ENCODE data around the gene BAIAP2.

BAIAP2 gene

DNA sequence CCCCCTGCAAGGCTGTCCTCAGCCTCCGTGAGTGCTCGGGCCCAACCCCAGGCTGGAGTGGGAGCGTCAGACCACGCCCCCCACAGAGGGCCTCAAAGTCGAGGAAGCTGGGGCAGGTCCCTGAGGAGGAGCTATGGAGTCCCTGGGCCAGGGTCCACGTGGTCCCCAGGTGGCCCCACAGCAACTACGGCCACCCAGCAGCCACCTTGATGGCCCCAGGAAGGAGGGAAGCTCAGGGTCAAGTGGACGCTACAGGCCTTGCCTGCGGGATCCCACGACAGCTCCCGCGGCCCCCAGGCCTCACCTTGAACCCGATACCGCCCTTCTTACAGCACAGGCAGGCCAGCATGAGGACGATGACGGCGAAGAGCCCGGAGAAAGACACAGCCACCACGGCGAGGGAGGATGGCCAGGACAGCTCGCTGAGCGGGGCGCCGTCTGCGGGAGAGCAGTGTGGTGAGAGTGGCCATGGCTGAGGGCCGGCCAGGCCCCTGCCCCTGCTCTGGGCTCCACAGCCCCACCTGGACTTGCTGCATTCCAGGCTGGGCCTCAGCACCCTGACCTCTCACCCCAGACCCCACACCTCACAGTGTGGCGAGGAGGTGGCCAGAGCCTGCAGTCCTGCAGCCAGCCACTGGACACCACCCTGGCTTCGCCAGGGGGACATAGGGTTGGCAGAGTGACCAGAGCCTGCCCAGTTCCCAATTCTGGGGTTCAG is 99.3 kb downstream of the BAIAP2 start:
- H3K4me3 ChIP-seq (ENCODE audit: low read depth, low read length) = no peak overlapping the region
- no peak for DNase-seq (ENCODE audit: low read depth)
- TF ChIP-seq, protein P1, sequence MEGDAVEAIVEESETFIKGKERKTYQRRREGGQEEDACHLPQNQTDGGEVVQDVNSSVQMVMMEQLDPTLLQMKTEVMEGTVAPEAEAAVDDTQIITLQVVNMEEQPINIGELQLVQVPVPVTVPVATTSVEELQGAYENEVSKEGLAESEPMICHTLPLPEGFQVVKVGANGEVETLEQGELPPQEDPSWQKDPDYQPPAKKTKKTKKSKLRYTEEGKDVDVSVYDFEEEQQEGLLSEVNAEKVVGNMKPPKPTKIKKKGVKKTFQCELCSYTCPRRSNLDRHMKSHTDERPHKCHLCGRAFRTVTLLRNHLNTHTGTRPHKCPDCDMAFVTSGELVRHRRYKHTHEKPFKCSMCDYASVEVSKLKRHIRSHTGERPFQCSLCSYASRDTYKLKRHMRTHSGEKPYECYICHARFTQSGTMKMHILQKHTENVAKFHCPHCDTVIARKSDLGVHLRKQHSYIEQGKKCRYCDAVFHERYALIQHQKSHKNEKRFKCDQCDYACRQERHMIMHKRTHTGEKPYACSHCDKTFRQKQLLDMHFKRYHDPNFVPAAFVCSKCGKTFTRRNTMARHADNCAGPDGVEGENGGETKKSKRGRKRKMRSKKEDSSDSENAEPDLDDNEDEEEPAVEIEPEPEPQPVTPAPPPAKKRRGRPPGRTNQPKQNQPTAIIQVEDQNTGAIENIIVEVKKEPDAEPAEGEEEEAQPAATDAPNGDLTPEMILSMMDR (IDR thresholded peaks at IDR 0.05; ENCODE audit: control insufficient read depth, extremely low read depth, insufficient read depth) = no peak

DNA sequence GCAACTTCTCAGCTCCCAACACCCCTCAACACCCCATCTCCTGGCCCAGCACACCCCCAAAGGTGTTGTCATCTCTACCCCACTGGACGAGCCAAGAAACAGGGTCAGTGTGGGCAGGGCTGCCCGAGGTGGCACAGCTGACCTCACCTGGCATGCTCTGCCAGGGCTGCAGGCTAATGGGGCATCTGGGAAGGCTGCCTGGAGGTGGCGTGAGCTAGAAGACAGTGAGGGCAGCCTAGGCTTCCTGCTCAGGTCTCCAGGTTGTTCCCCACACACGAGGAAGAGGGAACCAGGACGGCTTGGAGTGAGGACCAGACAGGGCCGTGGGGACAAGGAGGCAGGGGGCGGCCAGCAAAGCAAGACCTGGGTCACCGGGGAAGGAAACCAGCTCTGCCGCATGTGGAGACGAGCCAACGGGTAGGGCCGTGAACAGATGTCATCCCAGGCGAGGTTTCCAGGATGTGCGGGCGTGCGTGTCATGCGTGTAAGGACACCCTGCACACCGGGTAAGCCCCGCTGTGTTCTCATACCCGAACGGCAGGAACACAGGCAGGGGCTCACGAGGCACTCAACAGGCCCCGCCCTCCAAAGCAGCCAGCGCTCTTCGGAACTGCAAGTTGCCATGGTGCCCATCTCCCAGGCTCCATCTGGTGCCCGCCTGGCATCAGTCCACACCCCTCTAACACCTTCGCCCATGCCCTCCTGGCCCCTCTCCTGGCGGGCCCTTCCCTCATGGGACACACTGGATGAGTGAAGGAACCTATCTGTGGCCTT is 100.7 kb downstream of the BAIAP2 start:
- TF ChIP-seq, protein P1 (IDR thresholded peaks at IDR 0.05; ENCODE audit: control insufficient read depth, extremely low read depth, insufficient read depth) = no peak
- H3K4me3 ChIP-seq (ENCODE audit: low read depth, low read length) = no peak overlapping the region
- DNase-seq (ENCODE audit: low read depth) = no peak

DNA sequence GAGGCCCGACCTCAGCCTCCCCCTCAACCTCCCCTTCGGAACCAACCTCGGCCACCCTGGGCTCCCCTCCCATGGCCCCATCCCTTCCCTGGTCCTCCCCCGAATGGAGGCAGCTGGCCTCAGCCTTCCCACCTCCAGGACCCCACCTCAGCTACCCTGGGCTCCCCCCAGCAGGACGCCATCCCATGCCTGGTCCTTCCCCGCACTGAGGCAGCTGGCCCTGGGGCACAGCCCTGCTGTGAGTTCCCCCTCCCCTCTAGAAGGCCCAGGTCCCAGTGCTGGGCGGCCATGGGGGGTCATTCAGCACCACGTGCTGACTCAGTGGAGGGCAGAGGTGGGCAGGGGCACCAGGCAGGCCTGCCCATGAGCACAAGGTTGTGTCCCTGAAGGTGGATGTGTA is 101.4 kb downstream of the BAIAP2 start:
- no peak for DNase-seq (ENCODE audit: low read depth)
- TF ChIP-seq, protein P1 (IDR thresholded peaks at IDR 0.05; ENCODE audit: control insufficient read depth, extremely low read depth, insufficient read depth) = no peak
- H3K4me3 ChIP-seq (ENCODE audit: low read depth, low read length) = no peak overlapping the region

DNA sequence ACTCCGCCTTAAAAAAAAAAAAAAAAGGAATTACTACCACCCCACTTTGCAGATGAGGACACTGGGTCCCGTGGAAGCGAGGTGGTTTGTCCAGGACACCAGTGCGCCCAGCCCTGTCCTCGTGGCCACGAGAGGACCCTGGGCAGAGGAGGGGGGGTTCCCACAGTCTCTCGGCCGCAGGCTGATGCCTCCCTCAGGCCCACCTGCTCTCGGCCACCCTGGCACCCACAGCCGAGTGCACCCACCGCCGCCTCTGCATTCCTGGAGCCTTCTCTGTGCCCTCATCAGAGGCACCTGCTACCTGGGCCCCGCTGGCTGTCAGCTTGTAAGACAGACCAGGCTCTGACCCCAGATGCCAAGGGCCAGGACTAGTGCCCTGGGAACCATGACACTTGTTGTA is 102.3 kb downstream of the BAIAP2 start:
- TF ChIP-seq, protein P1 (IDR thresholded peaks at IDR 0.05; ENCODE audit: control insufficient read depth, extremely low read depth, insufficient read depth) = no peak
- no peak overlapping the region for H3K4me3 ChIP-seq (ENCODE audit: low read depth, low read length)
- no peak for DNase-seq (ENCODE audit: low read depth)

DNA sequence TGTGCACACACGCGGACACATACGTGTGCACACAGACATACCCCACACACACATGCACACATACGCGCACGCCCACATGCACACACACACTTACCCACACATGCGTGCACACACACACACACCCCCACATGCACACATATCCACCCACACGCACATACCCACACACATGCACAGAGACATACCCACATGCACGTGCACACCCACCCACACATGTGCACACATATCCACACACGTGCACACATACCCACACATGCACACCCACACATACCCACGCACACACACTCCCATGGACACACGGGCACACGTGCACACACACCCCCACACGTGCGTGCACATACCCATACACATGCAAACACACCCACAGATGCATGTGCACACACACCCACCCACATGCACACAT is 103.1 kb downstream of the BAIAP2 start:
- DNase-seq (ENCODE audit: low read depth) = no peak
- TF ChIP-seq, protein P1 (IDR thresholded peaks at IDR 0.05; ENCODE audit: control insufficient read depth, extremely low read depth, insufficient read depth) = no peak
- H3K4me3 ChIP-seq (ENCODE audit: low read depth, low read length) = no peak overlapping the region

DNA sequence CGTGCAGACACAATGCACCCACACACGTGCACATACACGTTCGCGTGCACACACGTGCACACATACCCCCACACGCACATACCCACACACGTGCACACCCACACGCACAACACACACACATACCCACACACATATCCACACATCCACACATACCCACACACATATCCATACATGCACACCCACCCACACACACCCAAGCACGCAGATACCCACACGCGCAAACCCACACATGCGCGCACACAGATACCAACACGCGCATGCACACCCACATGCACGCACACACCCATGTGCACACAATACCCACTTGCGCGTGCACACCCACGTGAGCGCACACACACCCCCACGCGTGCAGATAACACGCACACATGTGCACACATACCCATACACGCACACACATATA is 103.5 kb downstream of the BAIAP2 start:
- H3K4me3 ChIP-seq (ENCODE audit: low read depth, low read length) = no peak overlapping the region
- no peak for DNase-seq (ENCODE audit: low read depth)
- TF ChIP-seq, protein P1 (IDR thresholded peaks at IDR 0.05; ENCODE audit: control insufficient read depth, extremely low read depth, insufficient read depth) = no peak

All from LNCaP clone FGC (cell line).